22Rv1 (cell line): ENCODE measurements around the gene DUSP9.

ENCODE experiments used
- CTCF ChIP-seq: fragments of 450-650 bp; IDR thresholded peaks from 2 replicates; pipeline ENCODE4 v1.5.1; 2017; ENCODE audit warnings: mild to moderate bottlenecking
- ZFX ChIP-seq: fragments of 450-650 bp; IDR thresholded peaks from 2 replicates; pipeline ENCODE4 v1.6.1; 2017; ENCODE audit warnings: antibody characterized with exemption, borderline replicate concordance

- no peak for TF ChIP-seq CTCF
- no peak for TF ChIP-seq ZFX
These were observed 12.3 kb downstream of the DUSP9 start for GRCh38 chrX:153659268-153659667.
